ENCODE results near the gene ASTN2.

Gene ASTN2

DNA sequence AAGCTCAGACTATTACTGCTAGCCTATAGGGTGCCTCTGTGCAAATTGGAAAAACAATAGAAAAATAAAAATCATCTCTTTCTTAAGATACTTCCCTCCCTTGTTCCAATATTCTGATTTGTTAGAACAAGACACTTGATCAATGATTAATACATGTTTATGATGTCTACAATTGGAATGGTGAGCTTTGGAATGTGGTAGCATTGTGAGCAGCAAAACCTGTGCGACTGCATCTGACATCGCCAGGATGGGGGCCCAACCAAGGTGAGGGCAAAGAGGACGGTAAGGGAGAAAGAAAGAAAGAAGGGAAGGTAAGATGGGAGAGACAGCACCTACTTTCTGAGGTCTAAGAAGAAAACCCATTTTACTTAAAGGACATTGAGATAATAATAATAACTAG is 910.8 kb downstream of the ASTN2 start:
- TF ChIP-seq, protein P1, sequence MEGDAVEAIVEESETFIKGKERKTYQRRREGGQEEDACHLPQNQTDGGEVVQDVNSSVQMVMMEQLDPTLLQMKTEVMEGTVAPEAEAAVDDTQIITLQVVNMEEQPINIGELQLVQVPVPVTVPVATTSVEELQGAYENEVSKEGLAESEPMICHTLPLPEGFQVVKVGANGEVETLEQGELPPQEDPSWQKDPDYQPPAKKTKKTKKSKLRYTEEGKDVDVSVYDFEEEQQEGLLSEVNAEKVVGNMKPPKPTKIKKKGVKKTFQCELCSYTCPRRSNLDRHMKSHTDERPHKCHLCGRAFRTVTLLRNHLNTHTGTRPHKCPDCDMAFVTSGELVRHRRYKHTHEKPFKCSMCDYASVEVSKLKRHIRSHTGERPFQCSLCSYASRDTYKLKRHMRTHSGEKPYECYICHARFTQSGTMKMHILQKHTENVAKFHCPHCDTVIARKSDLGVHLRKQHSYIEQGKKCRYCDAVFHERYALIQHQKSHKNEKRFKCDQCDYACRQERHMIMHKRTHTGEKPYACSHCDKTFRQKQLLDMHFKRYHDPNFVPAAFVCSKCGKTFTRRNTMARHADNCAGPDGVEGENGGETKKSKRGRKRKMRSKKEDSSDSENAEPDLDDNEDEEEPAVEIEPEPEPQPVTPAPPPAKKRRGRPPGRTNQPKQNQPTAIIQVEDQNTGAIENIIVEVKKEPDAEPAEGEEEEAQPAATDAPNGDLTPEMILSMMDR (IDR thresholded peaks at IDR 0.05; ENCODE audit: extremely low read depth, insufficient read depth, missing control alignments): no peak
- in situ Hi-C loops (cut with MboI; ENCODE audit: low pct_unique_long_range_greater_than_20kb, low sequenced_read_pairs, unreplicated experiment): no loop called here
- no peak for DNase-seq (ENCODE audit: low spot score)

DNA sequence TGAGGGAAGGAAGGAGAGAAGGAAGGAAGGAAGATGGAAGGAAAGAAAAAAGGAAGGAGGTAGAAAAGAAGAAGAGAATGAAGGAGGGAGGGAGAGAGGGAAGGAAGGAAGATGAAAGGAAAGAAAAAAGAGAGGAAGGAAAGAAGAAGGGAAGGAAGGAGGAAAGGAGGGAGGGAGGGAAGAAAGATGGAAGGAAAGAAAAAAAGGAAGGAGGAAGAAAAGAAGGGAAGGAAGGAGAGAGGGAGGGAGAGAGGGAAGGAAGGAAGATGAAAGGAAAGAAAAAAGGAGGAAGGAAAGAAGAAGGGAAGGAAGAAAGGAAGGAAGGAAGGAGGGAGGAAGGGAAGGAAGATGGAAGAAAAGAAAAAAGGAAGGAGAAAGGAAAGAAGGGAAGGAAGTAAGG is 912.1 kb downstream of the ASTN2 start:
- in situ Hi-C loops (cut with MboI; ENCODE audit: low pct_unique_long_range_greater_than_20kb, low sequenced_read_pairs, unreplicated experiment): no loop called here
- TF ChIP-seq, protein P1 (IDR thresholded peaks at IDR 0.05; ENCODE audit: extremely low read depth, insufficient read depth, missing control alignments): no peak
- no peak for DNase-seq (ENCODE audit: low spot score)

DNA sequence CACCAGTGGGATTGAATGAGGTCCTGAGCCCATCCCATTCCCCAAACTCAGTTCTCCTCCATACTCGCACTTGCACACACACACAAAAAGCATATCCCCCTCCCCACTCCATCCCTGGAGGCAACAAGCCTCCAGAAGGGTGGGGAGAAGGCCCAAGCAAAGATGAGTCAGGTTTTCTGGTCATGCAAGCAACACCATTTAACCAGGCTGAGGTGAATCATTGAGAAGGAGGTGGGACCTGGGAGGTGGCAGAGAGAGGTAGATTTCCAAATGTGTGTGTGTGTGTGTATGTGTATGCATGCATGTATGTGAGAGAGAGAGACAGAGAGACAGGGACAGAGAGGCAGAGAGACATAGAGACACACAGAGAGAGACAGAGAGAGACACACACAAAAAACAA is 913.0 kb downstream of the ASTN2 start:
- TF ChIP-seq, protein P1 (IDR thresholded peaks at IDR 0.05; ENCODE audit: extremely low read depth, insufficient read depth, missing control alignments): no peak
- in situ Hi-C loops (cut with MboI; ENCODE audit: low pct_unique_long_range_greater_than_20kb, low sequenced_read_pairs, unreplicated experiment): no loop called here
- DNase-seq (ENCODE audit: low spot score): no peak

DNA sequence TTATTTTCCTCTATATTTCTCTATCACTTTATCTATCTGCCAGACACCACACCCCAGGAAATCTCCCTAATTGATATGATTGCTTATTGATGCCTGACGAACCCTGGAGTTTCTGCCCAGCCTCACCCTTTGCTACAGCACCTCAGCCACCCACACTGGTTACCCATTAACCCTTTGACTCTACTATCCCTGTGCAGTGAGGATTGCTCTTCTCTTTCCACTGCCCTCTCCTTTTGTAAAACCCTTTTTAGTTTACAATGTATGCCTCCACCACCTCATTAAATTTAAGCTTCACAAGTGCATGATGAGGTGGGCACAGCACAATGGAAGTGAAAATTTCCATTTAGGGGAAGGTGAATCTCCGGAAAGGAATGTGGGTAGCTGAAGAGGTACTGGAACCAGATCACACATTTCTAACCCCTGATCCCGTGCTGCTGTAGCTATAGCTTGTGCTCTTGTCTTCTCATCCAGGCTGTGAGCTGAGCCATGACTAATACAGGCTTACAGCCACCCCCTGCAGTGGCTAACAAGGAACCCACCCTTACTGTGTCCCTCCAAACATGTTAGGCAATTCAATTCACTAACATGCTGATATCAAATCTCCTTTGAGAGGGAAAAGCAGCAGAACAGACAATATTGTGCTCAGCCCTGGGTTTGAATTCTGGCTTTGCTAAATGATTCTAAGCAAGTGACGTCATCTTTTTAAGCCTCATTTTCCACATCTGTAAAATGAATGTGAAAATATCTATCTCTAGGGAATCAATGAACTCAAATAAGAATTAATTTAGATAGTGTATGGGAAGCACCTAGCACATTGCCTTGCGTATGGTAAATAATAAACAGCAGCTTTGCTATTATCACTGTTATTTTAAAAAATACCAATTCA is 914.6 kb downstream of the ASTN2 start:
- DNase-seq (ENCODE audit: low spot score): no peak
- in situ Hi-C loops (cut with MboI; ENCODE audit: low pct_unique_long_range_greater_than_20kb, low sequenced_read_pairs, unreplicated experiment): no loop called here
- TF ChIP-seq, protein P1 (IDR thresholded peaks at IDR 0.05; ENCODE audit: extremely low read depth, insufficient read depth, missing control alignments): no peak

DNA sequence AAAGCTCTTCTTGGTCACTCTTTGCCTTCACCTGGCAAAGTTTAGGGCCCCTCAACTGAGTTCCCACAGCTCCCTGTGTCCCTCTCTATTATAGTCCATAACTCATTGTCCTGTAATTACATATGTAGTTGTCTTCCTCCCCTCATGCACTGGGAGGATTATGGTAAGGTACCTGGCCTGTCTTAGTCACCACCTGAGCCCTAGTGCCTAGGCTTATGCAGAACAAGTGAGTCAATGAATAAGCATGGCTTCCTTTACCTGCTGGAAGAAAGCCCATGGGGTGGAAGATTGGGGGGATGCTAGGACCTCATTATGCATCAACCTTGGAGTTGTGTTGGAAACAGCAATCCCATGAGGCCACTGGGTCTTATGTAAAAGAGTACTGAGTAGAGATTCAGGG is 915.4 kb downstream of the ASTN2 start:
- DNase-seq (ENCODE audit: low spot score): no peak
- in situ Hi-C loops (cut with MboI; ENCODE audit: low pct_unique_long_range_greater_than_20kb, low sequenced_read_pairs, unreplicated experiment): no loop called here
- TF ChIP-seq, protein P1 (IDR thresholded peaks at IDR 0.05; ENCODE audit: extremely low read depth, insufficient read depth, missing control alignments): no peak

DNA sequence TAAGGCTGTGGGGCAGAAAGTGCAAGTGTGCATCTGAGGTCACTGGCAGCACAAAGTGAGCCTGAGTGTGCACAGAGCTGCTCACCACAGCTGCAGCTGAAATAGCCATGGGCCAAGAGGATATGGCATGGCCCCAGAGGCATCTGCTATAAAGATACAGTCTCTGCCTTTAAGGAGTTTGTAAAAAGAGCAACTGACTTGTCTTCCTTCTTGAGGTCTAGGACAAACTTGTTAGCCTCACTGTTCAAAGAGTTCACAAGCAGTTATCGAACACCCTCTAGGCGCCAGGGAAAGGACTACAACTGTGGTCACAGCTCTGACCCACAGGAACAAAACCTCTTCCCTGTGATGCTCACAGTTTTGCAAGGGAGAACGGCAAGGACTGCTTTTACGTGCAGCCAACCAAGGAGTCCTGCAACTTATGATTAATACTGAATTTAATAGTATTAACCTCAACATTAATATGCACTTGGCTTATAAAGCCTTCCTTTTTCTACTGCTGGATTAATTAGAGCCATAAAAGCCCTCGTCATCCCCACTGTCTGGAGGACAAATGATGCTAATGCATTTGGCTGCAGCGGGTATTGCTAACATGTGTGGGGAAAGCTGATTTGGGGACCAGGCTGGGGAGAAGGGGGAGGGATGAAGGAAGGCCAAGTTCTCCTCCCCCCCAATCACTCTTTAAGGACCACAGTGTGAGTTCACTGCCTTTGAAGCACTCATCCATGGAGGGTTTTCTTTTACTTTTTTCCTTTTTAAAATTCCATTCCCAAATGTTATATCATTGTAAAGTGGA is 917.6 kb downstream of the ASTN2 start:
- in situ Hi-C loops (cut with MboI; ENCODE audit: low pct_unique_long_range_greater_than_20kb, low sequenced_read_pairs, unreplicated experiment): no loop called here
- TF ChIP-seq, protein P1 (IDR thresholded peaks at IDR 0.05; ENCODE audit: extremely low read depth, insufficient read depth, missing control alignments): no peak
- no peak for DNase-seq (ENCODE audit: low spot score)

All from GM13977 (cell line).